OCI-LY7 (cell line): ENCODE results near the gene USP16. TPM values are rescaled to one million over a fixed set of nuclear protein-coding genes. Genes with fewer than 3 reads are reported as not detected.

Experiments used
- BruUV-seq: library from RNA; stranded (reverse); fragments of 400-500 nt; replicated peaks from 2 replicates; lab custom pipeline; 2021; lab: Mats Ljungman, UMichigan
- CTCF ChIA-PET: fragments of 300-600 bp; sonication (Branson Sonifier 250); formaldehyde crosslinking; loops from one replicate; lab custom pipeline; 2022; ENCODE audit warnings: antibody characterized with exemption; ENCODE audit not compliant: unreplicated experiment; lab: Charles Lee
- POLR2A ChIA-PET: fragments of 300-600 bp; sonication (Branson Sonifier 250); formaldehyde crosslinking; loops from one replicate; lab custom pipeline; 2022; ENCODE audit warnings: antibody characterized with exemption; lab: Charles Lee
- DNase-seq: peaks from one replicate; pipeline ENCODE4 v3.0.0-alpha.2; 2015; ENCODE audit warnings: low spot score
- H2AFZ ChIP-seq: fragments of 200-600 bp; sonication (generic), shearing (Covaris generic); 2 replicates; pipeline ENCODE4 v1.6.1; 2014; ENCODE audit warnings: mild to moderate bottlenecking, antibody characterized with exemption, low read length, moderate library complexity
- H3K27ac ChIP-seq: fragments of 200-600 bp; sonication (generic); 2 replicates; pipeline ENCODE4 v1.5.1; 2014; ENCODE audit warnings: mixed run types, low read depth, mild to moderate bottlenecking, moderate library complexity, low read length, inconsistent platforms; ENCODE audit not compliant: poor library complexity, severe bottlenecking
- H3K36me3 ChIP-seq: fragments of 200-600 bp; sonication (generic); 2 replicates; pipeline ENCODE4 v1.6.1; 2014; ENCODE audit warnings: mild to moderate bottlenecking, antibody characterized with exemption, low read length, moderate library complexity, mixed read lengths; ENCODE audit not compliant: insufficient read depth
- H3K4me1 ChIP-seq: fragments of 200-600 bp; sonication (generic); 2 replicates; pipeline ENCODE4 v1.5.1; 2014; ENCODE audit warnings: mild to moderate bottlenecking, low read length; ENCODE audit not compliant: insufficient read depth, poor library complexity, severe bottlenecking
- H3K4me2 ChIP-seq: fragments of 200-600 bp; sonication (generic); 2 replicates; pipeline ENCODE4 v1.6.1; 2014; ENCODE audit warnings: mild to moderate bottlenecking, low read length
- H3K4me3 ChIP-seq: fragments of 200-600 bp; sonication (generic); 2 replicates; pipeline ENCODE4 v1.5.1; 2014; ENCODE audit warnings: mild to moderate bottlenecking, low read depth, low read length; ENCODE audit not compliant: poor library complexity, severe bottlenecking
- H3K79me2 ChIP-seq: fragments of 200-600 bp; sonication (generic); 2 replicates; pipeline ENCODE4 v1.6.1; 2016; ENCODE audit warnings: low read depth, mild to moderate bottlenecking, low read length, moderate library complexity, mixed read lengths; ENCODE audit not compliant: insufficient read depth
- H3K9me2 ChIP-seq: fragments of 200-600 bp; sonication (generic); 2 replicates; pipeline ENCODE4 v1.6.1; 2016; ENCODE audit warnings: mild to moderate bottlenecking, low read length, mixed read lengths; ENCODE audit not compliant: insufficient read depth
- H3K9me3 ChIP-seq: fragments of 200-600 bp; sonication (generic); 2 replicates; pipeline ENCODE4 v1.6.1; 2014; ENCODE audit warnings: mild to moderate bottlenecking, mixed run types, low read length, mixed read lengths
- H4K20me1 ChIP-seq: fragments of 200-600 bp; sonication (generic); 2 replicates; pipeline ENCODE4 v1.6.1; 2014; ENCODE audit warnings: mild to moderate bottlenecking, antibody characterized with exemption, low read length, moderate library complexity, mixed read lengths; ENCODE audit not compliant: insufficient read depth
- EZH2phosphoT487 ChIP-seq: fragments of 200-600 bp; sonication (generic); IDR thresholded peaks from 2 replicates; pipeline ENCODE4 v1.6.1; 2018; ENCODE audit warnings: low read depth, borderline replicate concordance, mild to moderate bottlenecking, mixed run types, antibody characterized with exemption, low read length, moderate library complexity, mixed read lengths
- intact Hi-C: fragments of 100-400 bp; cut with micrococcal nuclease; formaldehyde crosslinking; loops from one replicate; pipeline ENCODE4 v1.10.0; 2022; ENCODE audit not compliant: unreplicated experiment
- total RNA-seq, 2 experiments: library from RNA; depleted of rRNA in 1 of 2; stranded (reverse); fragments of >200 nt in 1 of 2; shearing (Covaris generic) in 1 of 2; gene quantifications; 2 replicates each; pipeline ENCODE4 v1.2.3, GENCODE V29; 2014 to 2022
- TF ChIP-seq, protein P1 (sequence below): fragments of 200-600 bp; sonication (generic); conservative IDR thresholded peaks from 2 replicates; pipeline ENCODE4 v1.5.1; 2014; ENCODE audit warnings: mild to moderate bottlenecking, antibody characterized with exemption, low read length, moderate library complexity, mixed read lengths

Gene USP16
- total RNA-seq, 2 experiments from 2014 or later, result 22.8 to 34.2 TPM

- Histone ChIP-seq H3K79me2 (peaks cover 8% of the 10 kb centered on the region; the same call in 1 of the 2 replicates), H3K4me3 (no peak overlapping the region), H3K9me3 (no peaks in the 10 kb centered on the region), H3K27ac (no peak overlapping the region), H3K9me2 (no peaks in the 10 kb centered on the region), H3K36me3 (peaks cover 38% of the 10 kb centered on the region), H3K4me1 (peaks cover 5% of the 10 kb centered on the region), H2AFZ (no peak overlapping the region), H3K4me2 (no peak overlapping the region), H4K20me1 (no peaks in the 10 kb centered on the region)
- BruUV-seq, result no TSS peak
- DNase-seq, result no peak
- TF ChIP-seq EZH2phosphoT487, result no peak
- TF ChIP-seq, protein P1, sequence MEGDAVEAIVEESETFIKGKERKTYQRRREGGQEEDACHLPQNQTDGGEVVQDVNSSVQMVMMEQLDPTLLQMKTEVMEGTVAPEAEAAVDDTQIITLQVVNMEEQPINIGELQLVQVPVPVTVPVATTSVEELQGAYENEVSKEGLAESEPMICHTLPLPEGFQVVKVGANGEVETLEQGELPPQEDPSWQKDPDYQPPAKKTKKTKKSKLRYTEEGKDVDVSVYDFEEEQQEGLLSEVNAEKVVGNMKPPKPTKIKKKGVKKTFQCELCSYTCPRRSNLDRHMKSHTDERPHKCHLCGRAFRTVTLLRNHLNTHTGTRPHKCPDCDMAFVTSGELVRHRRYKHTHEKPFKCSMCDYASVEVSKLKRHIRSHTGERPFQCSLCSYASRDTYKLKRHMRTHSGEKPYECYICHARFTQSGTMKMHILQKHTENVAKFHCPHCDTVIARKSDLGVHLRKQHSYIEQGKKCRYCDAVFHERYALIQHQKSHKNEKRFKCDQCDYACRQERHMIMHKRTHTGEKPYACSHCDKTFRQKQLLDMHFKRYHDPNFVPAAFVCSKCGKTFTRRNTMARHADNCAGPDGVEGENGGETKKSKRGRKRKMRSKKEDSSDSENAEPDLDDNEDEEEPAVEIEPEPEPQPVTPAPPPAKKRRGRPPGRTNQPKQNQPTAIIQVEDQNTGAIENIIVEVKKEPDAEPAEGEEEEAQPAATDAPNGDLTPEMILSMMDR, result no peak
- ChIA-PET POLR2A (interaction anchor here (1.4 to 5.0 kb wide), 2 partner anchors 12 to 13 kb away, joined by 3 to 71 read pairs; partner anchors contain the start of genes LTN1 and RWDD2B), CTCF (interaction anchor here (1.0 kb wide), 1 partner anchor 12 kb away, joined by 3 read pairs; no protein-coding TSS in a partner anchor)
- intact Hi-C loops, result no loop called here
These were observed 18.8 kb upstream of the USP16 start for GRCh38 chr21:29005696-29006095.

GRCh38 chr21:29007135-29007534, 17.3 kb upstream of the USP16 start:
- no peak for TF ChIP-seq EZH2phosphoT487
- TF ChIP-seq, protein P1, result no peak
- intact Hi-C loops, result no loop called here
- DNase-seq, result no peak
- Histone ChIP-seq H3K4me3 (no peak overlapping the region), H3K4me1 (peaks cover 5% of the 10 kb centered on the region), H3K9me2 (no peaks in the 10 kb centered on the region), H3K36me3 (peaks cover 38% of the 10 kb centered on the region), H3K27ac (no peak overlapping the region), H3K79me2 (peaks cover 8% of the 10 kb centered on the region; the same call in 1 of the 2 replicates), H3K4me2 (no peak overlapping the region), H2AFZ (no peak overlapping the region), H4K20me1 (no peaks in the 10 kb centered on the region), H3K9me3 (no peaks in the 10 kb centered on the region)
- BruUV-seq, result no TSS peak
- ChIA-PET CTCF (no interaction called here), POLR2A (interaction anchor here (5.0 kb wide), 1 partner anchor 11 kb away, joined by 71 read pairs; the partner anchor contains the start of gene RWDD2B)

- no peak overlapping the region for H3K27ac ChIP-seq
- POLR2A ChIA-PET, result interaction anchor here (1.4 to 2.1 kb wide), 2 partner anchors 10 to 14 kb away, joined by 4 to 10 read pairs; partner anchors contain the start of gene RWDD2B
- H3K9me3 ChIP-seq, result no peaks in the 10 kb centered on the region
- no peak overlapping the region for H3K4me2 ChIP-seq
- no peak for DNase-seq
- peaks cover 5% of the 10 kb centered on the region for H3K4me1 ChIP-seq
- H3K79me2 ChIP-seq, result peaks cover 8% of the 10 kb centered on the region; the same call in 1 of the 2 replicates
- BruUV-seq, result no TSS peak
- CTCF ChIA-PET, result no interaction called here
- intact Hi-C loops, result no loop called here
- no peaks in the 10 kb centered on the region for H4K20me1 ChIP-seq
- H2AFZ ChIP-seq, result no peak overlapping the region
- no peak overlapping the region for H3K4me3 ChIP-seq
- peaks cover 38% of the 10 kb centered on the region for H3K36me3 ChIP-seq
- TF ChIP-seq EZH2phosphoT487, result no peak
- TF ChIP-seq, protein P1, result no peak
- H3K9me2 ChIP-seq, result no peaks in the 10 kb centered on the region
These were observed 16.7 kb upstream of the USP16 start for GRCh38 chr21:29007810-29008209.
